GM20000 (cell line): ENCODE results near the gene CHST2.

Source experiments
- DNase-seq: peaks from one replicate; pipeline ENCODE4 v3.0.0; 2012; ENCODE audit warnings: low spot score
- CTCF ChIP-seq: IDR thresholded peaks from 2 replicates; pipeline ENCODE4 v1.5.1; 2012; ENCODE audit warnings: mild to moderate bottlenecking, control low read depth; ENCODE audit errors: extremely low read depth, missing control alignments

Gene CHST2

DNA sequence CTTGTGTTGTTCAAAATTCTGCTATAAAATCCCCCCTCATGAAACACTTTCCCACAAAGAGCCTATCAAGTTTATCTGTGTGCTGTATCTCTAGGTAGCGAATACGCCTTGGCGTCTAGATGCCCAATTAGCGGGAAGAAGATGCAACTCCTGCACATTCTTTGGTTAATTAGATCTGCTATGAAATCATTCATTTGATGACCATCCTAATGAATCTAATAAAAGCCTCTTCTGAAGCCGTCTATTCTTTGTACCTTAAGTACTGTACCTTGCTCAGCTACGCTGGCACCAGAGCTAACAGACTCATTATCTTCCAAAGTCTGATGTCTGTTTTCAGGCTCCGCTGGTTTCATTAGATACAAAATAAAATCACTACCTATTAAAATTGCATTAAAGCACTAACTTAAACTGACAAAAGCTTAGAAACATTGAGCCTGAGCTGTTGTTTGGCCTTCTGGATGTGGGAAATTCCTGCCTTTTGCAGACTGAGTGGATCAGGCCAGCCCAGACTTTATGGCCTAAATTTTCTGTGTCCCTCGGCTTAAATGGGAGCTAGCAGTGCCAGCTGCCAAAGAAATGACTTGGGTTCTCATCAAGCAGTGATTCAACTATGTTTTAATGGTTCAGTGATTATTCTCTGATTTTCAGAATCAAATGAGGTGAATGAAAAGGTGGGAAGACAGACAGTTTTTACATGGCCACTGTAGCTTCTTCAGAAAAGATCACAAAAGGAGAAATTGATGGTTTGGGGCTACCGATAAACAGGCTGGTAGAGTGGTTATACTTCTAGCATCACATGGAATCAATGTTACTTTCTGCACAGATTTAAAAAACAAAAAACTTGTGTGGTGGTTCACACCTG lies 28.4 kb upstream of the CHST2 start:
- no peak for TF ChIP-seq CTCF
- DNase-seq = no peak

- no peak for TF ChIP-seq CTCF
Measured at GRCh38 chr3:143092191-143092590, 27.4 kb upstream of the CHST2 start.

GRCh38 chr3:143095813-143096212 lies 23.8 kb upstream of the CHST2 start:
- DNase-seq = no peak
- no peak for TF ChIP-seq CTCF

More at GRCh38 chr3:143092191-143092590, 27.4 kb upstream of the CHST2 start:
- no peak for DNase-seq

DNA sequence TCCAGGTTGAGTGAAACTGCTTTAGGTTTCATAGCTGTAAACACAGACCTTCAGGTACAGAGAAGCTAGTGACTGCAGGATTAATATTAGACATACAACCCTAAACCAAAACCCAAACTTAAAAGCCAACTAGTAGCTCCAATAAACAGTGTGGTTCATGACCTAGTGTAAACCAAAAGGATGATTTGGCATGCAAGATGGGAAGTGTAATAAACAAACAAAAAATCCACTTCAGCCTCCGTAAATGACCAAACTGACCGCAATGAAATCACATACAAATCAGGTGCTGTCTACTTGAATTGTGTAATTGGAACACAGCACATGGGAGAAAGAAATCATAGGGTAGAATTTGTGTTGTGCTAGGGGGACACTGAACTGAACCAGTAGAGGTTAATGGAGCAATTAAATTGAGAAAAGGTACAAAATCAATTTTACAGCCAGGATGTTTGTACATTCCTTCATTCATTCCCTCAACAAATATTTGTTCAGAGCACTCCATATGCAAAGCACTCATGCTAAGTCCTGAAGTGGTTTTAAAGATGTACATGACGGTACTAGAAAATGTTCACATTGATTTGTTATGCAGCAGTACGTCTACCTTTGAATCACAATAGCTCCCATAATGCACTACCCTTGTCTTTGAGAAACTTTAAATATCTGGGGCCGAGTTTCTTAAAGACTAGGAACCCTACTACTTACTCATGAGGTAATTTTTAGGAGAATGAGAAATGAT lies 21.4 kb upstream of the CHST2 start:
- no peak for DNase-seq
- TF ChIP-seq CTCF = no peak

DNA sequence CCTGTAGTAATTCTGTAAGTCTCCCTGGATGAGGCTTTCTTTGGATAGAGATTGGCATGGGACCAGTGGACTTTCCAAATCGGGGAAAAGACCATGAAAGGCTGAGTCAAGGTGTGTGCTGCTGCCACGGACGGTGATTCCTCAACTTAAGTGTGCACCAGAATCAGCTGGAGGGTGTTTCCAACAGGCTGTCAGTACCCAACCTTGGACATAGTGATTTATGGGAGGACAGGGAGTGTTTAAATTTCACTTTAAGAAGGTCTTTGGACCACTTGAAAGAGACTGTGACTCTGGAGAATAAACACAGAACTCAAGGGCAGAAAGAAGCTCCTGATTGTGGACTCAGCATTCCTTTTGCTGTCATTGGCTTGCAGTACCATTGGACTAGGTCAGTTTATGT lies 20.4 kb upstream of the CHST2 start:
- no peak for TF ChIP-seq CTCF
- no peak for DNase-seq

GRCh38 chr3:143099690-143100089 lies 19.9 kb upstream of the CHST2 start:
- DNase-seq = no peak
- no peak for TF ChIP-seq CTCF

DNA sequence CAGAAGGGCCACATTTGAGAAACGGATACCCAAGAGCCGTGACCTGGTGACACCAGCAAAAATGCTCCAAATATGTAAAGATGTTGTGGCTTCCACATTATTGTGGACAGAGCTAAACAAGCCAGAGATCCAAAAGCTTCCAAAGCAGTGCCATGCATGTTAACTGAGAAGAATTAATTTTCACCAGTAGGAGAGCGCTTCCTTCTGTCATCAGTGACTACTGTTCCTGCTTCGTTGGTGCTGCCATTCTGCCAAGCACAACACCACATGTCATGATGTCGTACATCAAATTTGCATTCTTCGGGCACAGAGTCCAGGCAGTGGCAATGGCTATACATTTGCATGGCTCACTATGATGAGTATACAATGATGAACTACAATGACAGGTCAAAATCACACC lies 19.1 kb upstream of the CHST2 start:
- TF ChIP-seq CTCF = no peak
- no peak for DNase-seq
